K562 (cell line): ENCODE measurements around the gene SRC. TPM values are rescaled to one million over a fixed set of nuclear protein-coding genes. Genes with fewer than 3 reads are reported as not detected.

Source experiments
- ATAC-seq: fragments of 200-7000 bp; cut with Tn5 transposase; 3 replicates; pipeline ENCODE4 v1.9.1; 2020; ENCODE audit warnings: moderate library complexity
- BruUV-seq: library from RNA; stranded (reverse); fragments of 400-500 nt; replicated peaks from 2 replicates; lab custom pipeline; 2021; lab: Mats Ljungman, UMichigan
- CTCF ChIA-PET: fragments of 300-600 bp; formaldehyde crosslinking; extraction: SDS; loops from one replicate; lab custom pipeline; 2021; ENCODE audit warnings: low intra/inter-chr PET ratio; lab: Yijun Ruan, JAX
- POLR2A ChIA-PET: fragments of 300-600, 350-650 bp; sonication (Branson Sonifier 250); formaldehyde crosslinking; extraction: SDS; loops from one replicate; lab custom pipeline; 2021; ENCODE audit warnings: antibody characterized with exemption, inconsistent platforms; lab: Yijun Ruan, JAX
- DNase-seq, 4 experiments: peaks; one replicate each; pipeline versions ENCODE4 v3.0.0 to v3.0.0-alpha.2; 2011 to 2018; ENCODE audit warnings: low spot score in 3 of 4, mixed read lengths in 3 of 4; ENCODE audit errors: extremely low read depth in 1 of 4
- FAIRE-seq: peaks from 2 replicates; lab custom pipeline; 2011; peaks lifted over from hg19 to GRCh38; lab: Jason Lieb, UNC
- H2AFZ ChIP-seq: 2 replicates; pipeline ENCODE4 v1.6.0; 2011; ENCODE audit warnings: low read depth, low read length, control low read depth, inconsistent platforms
- H3K27ac ChIP-seq: fragments of 200-600 bp; 3 replicates; pipeline ENCODE4 v1.8.0; 2011; ENCODE audit warnings: low read depth, mild to moderate bottlenecking, control low read depth, inconsistent platforms, low read length, moderate library complexity, mixed read lengths; ENCODE audit errors: extremely low read depth
- H3K27me3 ChIP-seq, 2 experiments: fragments of 300-600 bp in 1 of 2; 2 replicates in 1 of 2; 3 replicates in 1 of 2; pipeline versions ENCODE4 v1.6.0 to v1.8.0; 2011; ENCODE audit warnings: inconsistent platforms in 2 of 2, low read length in 2 of 2, mild to moderate bottlenecking in 1 of 2, mixed read lengths in 1 of 2, moderate library complexity in 1 of 2; ENCODE audit not compliant: control insufficient read depth in 2 of 2, insufficient read depth in 2 of 2
- H3K36me3 ChIP-seq: fragments of 300-600 bp; 3 replicates; pipeline ENCODE4 v1.8.0; 2011; ENCODE audit warnings: mild to moderate bottlenecking, low read length, inconsistent platforms; ENCODE audit not compliant: control insufficient read depth, insufficient read depth
- H3K4me1 ChIP-seq, 2 experiments: fragments of 200-600 bp in 1 of 2; replicated peaks in 1 of 2; 2 replicates in 1 of 2; 3 replicates in 1 of 2; pipeline versions ENCODE4 v1.5.1 to v1.8.0; 2011; ENCODE audit warnings: inconsistent platforms in 2 of 2, low read length in 2 of 2, mild to moderate bottlenecking in 1 of 2, mixed read lengths in 1 of 2, moderate library complexity in 1 of 2; ENCODE audit not compliant: control insufficient read depth in 2 of 2, insufficient read depth in 2 of 2
- H3K4me2 ChIP-seq: 2 replicates; pipeline ENCODE4 v1.6.1; 2011; ENCODE audit warnings: low read length, control low read depth, inconsistent platforms, mixed read lengths; ENCODE audit not compliant: insufficient read depth
- H3K4me3 ChIP-seq: fragments of 200-600 bp; sonication (generic), shearing (Covaris generic); 2 replicates; pipeline ENCODE4 v1.5.1; 2016; ENCODE audit warnings: control low read depth, inconsistent platforms
- H3K79me2 ChIP-seq: fragments of 200-600 bp; 3 replicates; pipeline ENCODE4 v1.8.0; 2011; ENCODE audit warnings: low read length, inconsistent platforms; ENCODE audit not compliant: control insufficient read depth, insufficient read depth
- H3K9ac ChIP-seq, 2 experiments: 2 replicates each; pipeline versions ENCODE4 v1.6.0 to v1.6.1; 2011; ENCODE audit warnings: low read depth in 2 of 2, low read length in 2 of 2, control low read depth in 1 of 2, inconsistent platforms in 1 of 2, mild to moderate bottlenecking in 1 of 2, mixed read lengths in 1 of 2; ENCODE audit not compliant: insufficient read depth in 1 of 2
- H3K9me1 ChIP-seq: one replicate; pipeline ENCODE4 v1.6.0; 2011; ENCODE audit warnings: inconsistent platforms, mild to moderate bottlenecking, low read length, moderate library complexity; ENCODE audit not compliant: control insufficient read depth, insufficient read depth
- H3K9me3 ChIP-seq: replicated peaks from 2 replicates; pipeline ENCODE4 v1.5.1; 2011; ENCODE audit warnings: low read depth, low read length, inconsistent platforms; ENCODE audit not compliant: control insufficient read depth, insufficient read depth
- H4K20me1 ChIP-seq: replicated peaks from 2 replicates; pipeline ENCODE4 v1.6.1; 2011; ENCODE audit warnings: low read length, inconsistent platforms, mixed read lengths; ENCODE audit not compliant: control insufficient read depth, insufficient read depth
- ELF2 ChIP-seq: fragments of 250-450 bp; sonication (Bioruptor Pico); IDR thresholded peaks from 2 replicates; pipeline ENCODE4 v1.5.0; 2021; ENCODE audit warnings: mild to moderate bottlenecking
- KAT7 ChIP-seq: sonication (generic); formaldehyde crosslinking; IDR thresholded peaks from 2 replicates; pipeline ENCODE4 v1.8.0; 2022; ENCODE audit warnings: missing genetic modification reagents, mild to moderate bottlenecking, borderline replicate concordance
- MXI1 ChIP-seq: IDR thresholded peaks from 2 replicates; pipeline ENCODE4 v1.6.1; 2011; ENCODE audit warnings: low read depth, mild to moderate bottlenecking, improper control_type of control experiment, low read length
- MYC ChIP-seq, 2 experiments: fragments of 250-450 bp in 1 of 2; sonication (Bioruptor Pico) in 1 of 2; IDR thresholded peaks; 2 replicates each; pipeline versions ENCODE4 v1.5.1 to v1.6.1; 2012 to 2021; ENCODE audit warnings: low read depth in 2 of 2, borderline replicate concordance in 1 of 2, improper control_type of control experiment in 1 of 2, low read length in 1 of 2, mild to moderate bottlenecking in 1 of 2, moderate library complexity in 1 of 2
- NFE2L1 ChIP-seq: fragments of 450-650 bp; IDR thresholded peaks from 2 replicates; pipeline ENCODE4 v1.6.1; 2016; ENCODE audit warnings: missing genetic modification characterization, low read depth, mild to moderate bottlenecking, missing compliant biosample characterization, moderate library complexity, borderline replicate concordance
- PBX2 ChIP-seq, 2 experiments: IDR thresholded peaks in 1 of 2; conservative IDR thresholded peaks in 1 of 2; 2 replicates each; pipeline ENCODE4 v1.6.1; 2016; ENCODE audit warnings: low read depth in 2 of 2, mild to moderate bottlenecking in 1 of 2, missing compliant biosample characterization in 1 of 2, missing genetic modification characterization in 1 of 2, moderate library complexity in 1 of 2
- POLR3A ChIP-seq: IDR thresholded peaks from 2 replicates; pipeline ENCODE4 v1.6.1; 2011; ENCODE audit warnings: borderline replicate concordance, mild to moderate bottlenecking, moderate library complexity; ENCODE audit not compliant: insufficient read length, insufficient read depth; ENCODE audit errors: extremely low read depth
- SMARCC2 ChIP-seq: fragments of 450-650 bp; IDR thresholded peaks from 2 replicates; pipeline ENCODE4 v1.6.1; 2017; ENCODE audit warnings: antibody characterized with exemption, moderate library complexity, mild to moderate bottlenecking, low read depth
- SMARCE1 ChIP-seq: fragments of 450-650 bp; IDR thresholded peaks from 2 replicates; pipeline ENCODE4 v1.7.1; 2016; ENCODE audit warnings: mild to moderate bottlenecking
- ZBTB26 ChIP-seq: fragments of 450-650 bp; formaldehyde crosslinking; IDR thresholded peaks from 2 replicates; pipeline ENCODE4 v1.4.0; 2022; ENCODE audit warnings: missing genetic modification characterization
- ZNF224 ChIP-seq: sonication (generic); formaldehyde crosslinking; IDR thresholded peaks from 2 replicates; pipeline ENCODE4 v1.8.0; 2022; ENCODE audit warnings: mild to moderate bottlenecking, missing genetic modification reagents
- ZNF584 ChIP-seq: fragments of 200-800 bp; sonication (Bioruptor generic); IDR thresholded peaks from 2 replicates; pipeline ENCODE4 v1.6.1; 2016; ENCODE audit warnings: low read depth, mild to moderate bottlenecking, missing genetic modification characterization, missing compliant biosample characterization
- ZNF76 ChIP-seq: fragments of 250-450 bp; sonication (Bioruptor Pico); IDR thresholded peaks from 2 replicates; pipeline ENCODE4 v1.4.0; 2020; ENCODE audit warnings: mild to moderate bottlenecking, moderate library complexity, borderline replicate concordance
- WGBS: fragments of 100-300 bp; shearing (Covaris generic); methylation state at CpG from one replicate; pipeline ENCODE4 v1.1.6; 2016; ENCODE audit warnings: low coverage, mixed read lengths; ENCODE audit not compliant: insufficient coverage; ENCODE audit errors: missing lambda C conversion rate; 5-methylcytosine and 5-hydroxymethylcytosine counted together
- in situ Hi-C: fragments of 300-500 bp; cut with MboI; formaldehyde crosslinking; loops from 4 replicates; pipeline ENCODE4 v1.15.0; 2018; ENCODE audit warnings: inconsistent platforms, mixed read lengths
- intact Hi-C: fragments of 100-400 bp; cut with micrococcal nuclease; formaldehyde crosslinking; loops from 2 replicates; pipeline ENCODE4 v1.14.2; 2022
- polyA plus RNA-seq, 8 experiments: library from polyadenylated mRNA; depleted of rRNA in 4 of 8; stranded (reverse) in 5 of 8; unstranded in 3 of 8; fragments of >200 nt; fragmentation: Nextera tagmentation in 2 of 8; fragmentation: Illumina TruSeq in 1 of 8; extraction: Ambion mirVana in 2 of 8; extraction: Trizol in 1 of 8; gene quantifications; 2 replicates each; pipeline versions ENCODE4 v1.2.1 to v1.2.3, GENCODE V29; 2011 to 2014; ENCODE audit warnings: inconsistent platforms in 1 of 8, missing spikeins in 1 of 8
- total RNA-seq, 7 experiments: library from RNA; depleted of rRNA in 6 of 7; stranded (reverse); fragments of >200 nt in 6 of 7; fragmentation: Illumina TruSeq in 2 of 7; extraction: Trizol in 2 of 7; gene quantifications; 2 replicates each; pipeline versions ENCODE4 v1.2.1 to v1.2.3, GENCODE V29; 2011 to 2021; ENCODE audit warnings: low replicate concordance in 1 of 7
- TF ChIP-seq, protein P1 (sequence below): fragments of 450-650 bp; formaldehyde crosslinking; IDR thresholded peaks from 2 replicates; pipeline ENCODE4 v1.4.0; 2020; ENCODE audit warnings: mild to moderate bottlenecking

SRC gene
- total and polyA plus RNA-seq, 9 of the 15 experiments (the other 6 are each of a cell fraction or from before 2014, with no cell fraction given): 0.06 to 8.5 (median 3.1) TPM

DNA sequence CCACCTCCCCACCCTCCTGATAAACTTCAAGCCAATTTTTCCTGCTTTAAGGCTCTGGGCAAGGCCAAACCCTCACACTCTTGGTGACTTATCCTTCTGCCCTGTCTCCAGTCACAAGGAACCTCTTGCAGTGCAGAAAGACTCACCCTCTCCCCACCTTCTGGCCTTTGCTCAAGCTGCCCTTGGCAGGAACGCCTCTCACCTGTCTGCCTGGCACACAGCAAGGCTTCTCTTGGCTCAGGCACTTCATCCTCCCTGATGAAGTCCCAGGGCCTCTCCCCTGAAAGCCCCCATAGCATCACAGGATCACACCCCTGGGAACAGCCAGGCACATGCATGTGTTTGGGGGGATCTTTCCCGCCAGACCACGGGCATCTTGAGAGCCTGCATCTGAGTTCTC, 106.3 kb downstream of the SRC start:
- FAIRE-seq: no peak
- in situ Hi-C loops: no loop called here
- TF ChIP-seq PBX2 (CRISPR knock-in tag; IDR thresholded peaks at IDR 0.05; ENCODE audit: low read depth) (no peak), PBX2 (tag; conservative IDR thresholded peaks at IDR 0.05; ENCODE audit: low read depth) (no peak), ZNF584 (CRISPR knock-in tag) (no peak), ZNF76 (CRISPR knock-in tag) (no peak), POLR3A (no peak), NFE2L1 (no peak), KAT7 (CRISPR knock-in tag) (no peak), MXI1 (no peak), MYC (IDR thresholded peaks at IDR 0.05; ENCODE audit: low read depth, low read length) (no peak), MYC (CRISPR knock-in tag; IDR thresholded peaks at IDR 0.05; ENCODE audit: borderline replicate concordance, low read depth) (no peak), ZNF224 (CRISPR knock-in tag) (no peak), SMARCE1 (no peak), ELF2 (no peak), SMARCC2 (no peak), ZBTB26 (CRISPR knock-in tag) (no peak)
- TF ChIP-seq, protein P1, sequence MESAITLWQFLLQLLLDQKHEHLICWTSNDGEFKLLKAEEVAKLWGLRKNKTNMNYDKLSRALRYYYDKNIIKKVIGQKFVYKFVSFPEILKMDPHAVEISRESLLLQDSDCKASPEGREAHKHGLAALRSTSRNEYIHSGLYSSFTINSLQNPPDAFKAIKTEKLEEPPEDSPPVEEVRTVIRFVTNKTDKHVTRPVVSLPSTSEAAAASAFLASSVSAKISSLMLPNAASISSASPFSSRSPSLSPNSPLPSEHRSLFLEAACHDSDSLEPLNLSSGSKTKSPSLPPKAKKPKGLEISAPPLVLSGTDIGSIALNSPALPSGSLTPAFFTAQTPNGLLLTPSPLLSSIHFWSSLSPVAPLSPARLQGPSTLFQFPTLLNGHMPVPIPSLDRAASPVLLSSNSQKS (CRISPR knock-in tag): no peak

More for the DNA sequence above, 106.3 kb downstream of the SRC start:
- H3K9me1 ChIP-seq: no peaks in the 10 kb centered on the region
- no peak overlapping the region for H3K4me3 ChIP-seq
- intact Hi-C loops: no loop called here
- no peaks in the 10 kb centered on the region for H3K79me2 ChIP-seq
- WGBS: 0% methylated on average over 3 of the region's 3 CpGs
- H3K9me3 ChIP-seq: no peaks in the 10 kb centered on the region
- POLR2A ChIA-PET: no interaction called here
- peaks cover 0 to 28% of the 10 kb centered on the region in 2 experiments; a peak in 4 of 5 replicates for H3K27me3 ChIP-seq
- H3K36me3 ChIP-seq: no peaks in the 10 kb centered on the region
- no peaks in the 10 kb centered on the region for H3K4me1 ChIP-seq
- no peaks in the 10 kb centered on the region; the same call in 1 of the 2 replicates for H4K20me1 ChIP-seq
- CTCF ChIA-PET: no interaction called here
- no peak overlapping the region for H2AFZ ChIP-seq
- DNase-seq: no peak
- no peak overlapping the region for H3K9ac ChIP-seq
- ATAC-seq: no peak
- BruUV-seq: no TSS peak
- no peak overlapping the region for H3K27ac ChIP-seq
- H3K4me2 ChIP-seq: no peak overlapping the region
